C4-2B (cell line): ENCODE data around the gene YWHAG.
A peak's percentile ranks its signal among the peaks of the same experiment; 100 is the strongest.
"Not testable (repeated sequence)": the region's sequence is repeated elsewhere in the genome, so short reads cannot be mapped to it uniquely, and the experiment has no call there.

Source experiments
- H3K27ac ChIP-seq: fragments of 450-650 bp; 2 replicates; pipeline ENCODE4 v1.5.1; 2017
- CTCF ChIP-seq: fragments of 450-650 bp; conservative IDR thresholded peaks from 2 replicates; pipeline ENCODE4 v1.5.1; 2017; ENCODE audit warnings: mild to moderate bottlenecking
- ZFX ChIP-seq: fragments of 450-650 bp; IDR thresholded peaks from 2 replicates; pipeline ENCODE4 v1.6.1; 2017

Gene YWHAG

GRCh38 chr7:76358481-76359110, at the start of gene YWHAG:
TSS of gene YWHAG (minus strand) at chr7:76358991. CDS start at chr7:76358808, 183 bp downstream.
- TF ChIP-seq ZFX (peak; percentile 88; the same call in 1 of the 2 replicates), CTCF (no peak)
- peak within 1 kb of the TSS; percentile 99 for H3K27ac ChIP-seq

DNA sequence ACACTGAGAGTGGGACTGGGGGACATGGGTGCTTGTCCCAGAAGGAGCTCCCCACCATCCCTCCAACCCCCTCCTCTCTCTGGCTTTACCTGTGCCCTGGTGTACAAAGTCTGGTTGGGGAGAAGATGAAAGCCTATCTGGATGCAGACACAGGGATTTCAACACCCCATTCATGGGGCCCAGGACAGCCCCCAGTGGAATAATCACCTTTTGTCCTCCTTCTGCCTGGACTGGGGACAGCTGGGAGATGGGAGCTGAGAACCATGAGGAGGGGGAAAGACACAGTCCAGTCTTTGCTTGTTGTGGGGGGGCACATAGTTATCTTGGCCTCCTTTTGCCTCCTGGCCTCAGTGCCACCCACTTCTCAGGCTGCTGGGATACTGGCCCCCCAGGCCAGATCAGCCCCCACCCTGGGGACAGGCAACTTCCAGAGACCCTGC, 49.4 kb upstream of the YWHAG start:
- H3K27ac ChIP-seq, result no peak overlapping the region

DNA sequence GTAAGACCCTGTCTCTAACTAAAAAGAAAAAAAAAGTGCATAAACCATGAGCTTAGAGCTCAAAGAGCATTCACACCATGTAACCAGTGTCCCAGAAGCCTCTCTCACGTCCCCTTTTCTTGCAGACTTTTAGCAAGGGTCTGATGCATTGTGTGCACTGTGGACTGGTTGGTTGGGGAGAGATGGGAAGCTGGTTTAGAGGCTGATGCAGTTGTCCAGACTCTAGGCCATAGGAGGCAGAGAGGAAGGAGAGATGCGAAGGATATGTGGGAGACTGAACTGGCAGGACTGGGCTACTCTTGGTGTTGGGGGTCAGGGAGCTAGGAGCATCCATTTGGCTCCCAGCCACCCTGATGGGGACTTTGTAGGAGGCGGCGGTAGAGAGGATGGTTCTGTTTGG, 48.9 kb upstream of the YWHAG start:
- no peak overlapping the region for H3K27ac ChIP-seq

More for the DNA sequence above, 49.4 kb upstream of the YWHAG start:
- TF ChIP-seq CTCF (no peak), ZFX (no peak)

GRCh38 chr7:76405738-76406137, 46.9 kb upstream of the YWHAG start:
- H3K27ac ChIP-seq, result no peak overlapping the region
- TF ChIP-seq CTCF (no peak), ZFX (no peak)

More for the DNA sequence above, 48.9 kb upstream of the YWHAG start:
- TF ChIP-seq ZFX, result no peak
- TF ChIP-seq CTCF, result no peak

DNA sequence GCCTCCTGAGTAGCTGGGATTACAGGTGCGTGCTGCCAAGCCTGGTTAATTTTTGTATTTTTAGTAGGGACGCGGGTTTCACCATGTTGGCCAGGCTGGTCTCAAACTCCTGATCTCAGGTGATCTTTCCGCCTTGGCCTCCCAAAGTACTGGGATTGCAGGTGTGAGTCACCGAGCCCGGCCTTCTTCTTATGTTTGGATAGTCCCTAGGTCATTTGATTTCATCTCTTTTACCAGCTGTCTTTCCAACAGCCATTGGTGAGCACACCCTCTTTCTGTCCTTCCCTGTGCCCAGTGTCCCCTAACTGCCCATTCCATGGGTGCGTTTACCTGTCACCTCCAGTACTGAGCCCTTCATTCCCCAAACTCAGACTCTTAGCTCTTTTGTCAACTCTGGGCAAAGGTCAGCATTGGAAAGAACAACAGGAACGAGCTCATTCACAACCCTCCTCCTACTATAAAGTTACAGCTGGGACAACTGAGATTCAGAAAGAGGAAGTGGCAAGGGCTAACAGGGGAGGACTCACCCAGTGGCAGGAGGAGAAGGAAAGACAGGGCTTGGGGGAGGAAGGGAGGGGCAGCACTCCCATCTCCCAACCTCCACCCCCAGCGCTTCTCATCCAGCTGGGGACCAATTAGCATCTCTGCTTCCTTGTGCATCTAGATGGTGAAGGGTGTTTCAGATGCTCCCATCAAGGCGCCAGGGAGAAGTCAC, 45.1 kb upstream of the YWHAG start:
- no peak for TF ChIP-seq CTCF
- no peak for TF ChIP-seq ZFX
- H3K27ac ChIP-seq, result no peak overlapping the region

GRCh38 chr7:76403097-76403496, 44.3 kb upstream of the YWHAG start:
- H3K27ac ChIP-seq, result not testable (repeated sequence)

- H3K27ac ChIP-seq, result no peak overlapping the region
- TF ChIP-seq CTCF (no peak), ZFX (no peak)
Measured at GRCh38 chr7:76400248-76400647, 41.5 kb upstream of the YWHAG start.
